Brain microvascular endothelial cell (primary cell): ENCODE results near the gene SHTN1.

Experiments
- DNase-seq: peaks from one replicate; pipeline ENCODE4 v3.0.0-alpha.2; 2020
- H3K27ac ChIP-seq: fragments of 250-450 bp; sonication (Bioruptor Pico); 2 replicates; pipeline ENCODE4 v1.5.1; 2020; ENCODE audit warnings: mild to moderate bottlenecking, moderate library complexity
- H3K27me3 ChIP-seq: fragments of 250-450 bp; sonication (Bioruptor Pico); replicated peaks from 2 replicates; pipeline ENCODE4 v1.5.1; 2020; ENCODE audit warnings: mild to moderate bottlenecking
- H3K36me3 ChIP-seq: fragments of 250-450 bp; sonication (Bioruptor Pico); replicated peaks from 2 replicates; pipeline ENCODE4 v1.5.1; 2020; ENCODE audit warnings: mild to moderate bottlenecking
- H3K4me3 ChIP-seq: 2 replicates; pipeline ENCODE4 v1.5.1; 2011; ENCODE audit warnings: low read depth, mild to moderate bottlenecking, control low read depth, low read length, moderate library complexity
- in situ Hi-C: cut with HindIII; loops from 2 replicates; pipeline ENCODE4 v1.10.0; 2017; ENCODE audit warnings: low sequenced_read_pairs, low pct_ligation_motif_present
- TF ChIP-seq, protein P1 (sequence below): IDR thresholded peaks from 2 replicates; pipeline ENCODE4 v1.5.1; 2011; ENCODE audit warnings: low read depth, mild to moderate bottlenecking, moderate library complexity, low read length, control low read depth, inconsistent platforms; ENCODE audit errors: missing control alignments

The SHTN1 gene

DNA sequence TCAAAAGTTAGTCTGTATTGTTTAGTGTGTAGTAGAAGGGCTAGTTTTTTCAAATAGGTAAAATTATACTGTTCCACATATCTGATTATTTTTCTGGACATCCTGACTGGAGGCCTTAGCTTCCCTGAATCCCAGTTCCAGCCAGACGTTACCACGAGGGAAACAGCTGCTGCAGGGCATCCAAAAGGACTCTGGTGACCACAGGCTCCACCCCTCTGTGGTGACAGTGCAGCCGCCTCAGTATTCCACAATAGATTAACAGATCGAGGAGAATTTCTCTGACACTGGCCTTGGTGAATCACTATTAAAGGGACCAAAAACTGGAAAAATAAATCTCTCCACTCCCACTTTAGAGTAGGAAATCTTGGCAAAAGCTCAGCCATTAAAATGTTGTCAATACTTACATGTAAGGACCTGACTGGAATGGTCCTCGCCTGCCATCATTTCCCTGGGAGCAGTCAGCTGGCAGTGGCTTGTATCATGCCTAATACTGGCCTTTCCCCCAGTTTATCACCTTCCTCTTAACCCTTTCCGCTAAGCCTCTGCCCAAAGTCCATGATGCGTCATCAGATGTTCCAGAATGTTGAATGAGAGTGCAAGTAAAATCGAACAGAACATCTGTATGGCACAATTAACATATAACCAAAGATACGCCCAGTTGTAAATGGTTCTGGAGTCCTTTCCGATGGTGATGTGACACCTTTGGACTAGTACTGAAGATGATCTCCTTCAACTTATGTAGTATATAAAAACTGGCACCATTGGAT is 124.1 kb downstream of the SHTN1 start:
- TF ChIP-seq, protein P1, sequence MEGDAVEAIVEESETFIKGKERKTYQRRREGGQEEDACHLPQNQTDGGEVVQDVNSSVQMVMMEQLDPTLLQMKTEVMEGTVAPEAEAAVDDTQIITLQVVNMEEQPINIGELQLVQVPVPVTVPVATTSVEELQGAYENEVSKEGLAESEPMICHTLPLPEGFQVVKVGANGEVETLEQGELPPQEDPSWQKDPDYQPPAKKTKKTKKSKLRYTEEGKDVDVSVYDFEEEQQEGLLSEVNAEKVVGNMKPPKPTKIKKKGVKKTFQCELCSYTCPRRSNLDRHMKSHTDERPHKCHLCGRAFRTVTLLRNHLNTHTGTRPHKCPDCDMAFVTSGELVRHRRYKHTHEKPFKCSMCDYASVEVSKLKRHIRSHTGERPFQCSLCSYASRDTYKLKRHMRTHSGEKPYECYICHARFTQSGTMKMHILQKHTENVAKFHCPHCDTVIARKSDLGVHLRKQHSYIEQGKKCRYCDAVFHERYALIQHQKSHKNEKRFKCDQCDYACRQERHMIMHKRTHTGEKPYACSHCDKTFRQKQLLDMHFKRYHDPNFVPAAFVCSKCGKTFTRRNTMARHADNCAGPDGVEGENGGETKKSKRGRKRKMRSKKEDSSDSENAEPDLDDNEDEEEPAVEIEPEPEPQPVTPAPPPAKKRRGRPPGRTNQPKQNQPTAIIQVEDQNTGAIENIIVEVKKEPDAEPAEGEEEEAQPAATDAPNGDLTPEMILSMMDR: no peak
- Histone ChIP-seq H3K27me3 (no peaks in the 10 kb centered on the region), H3K36me3 (no peaks in the 10 kb centered on the region), H3K27ac (no peak overlapping the region), H3K4me3 (no peak overlapping the region)
- in situ Hi-C loops: no loop called here
- DNase-seq: peak; percentile 16

DNA sequence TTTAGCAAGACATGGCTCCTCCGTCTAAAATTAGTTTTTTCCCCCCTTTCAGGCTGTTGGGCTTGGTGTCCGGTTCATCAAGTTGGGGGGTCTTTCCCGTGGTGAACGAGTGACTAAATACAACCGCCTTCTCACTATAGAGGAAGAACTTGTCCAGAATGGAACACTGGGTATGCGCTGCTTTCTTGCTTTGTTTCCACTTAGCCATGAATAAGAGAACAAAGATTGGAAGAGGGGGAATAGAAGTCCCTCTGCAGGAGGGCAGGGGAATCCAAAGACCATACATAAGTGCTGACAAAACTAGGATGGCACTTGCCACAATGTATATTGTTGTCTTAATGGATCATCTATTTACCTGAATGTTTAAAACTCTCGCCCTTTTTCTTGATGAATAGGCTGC is 125.2 kb downstream of the SHTN1 start:
- Histone ChIP-seq H3K27ac (no peak overlapping the region), H3K27me3 (no peaks in the 10 kb centered on the region), H3K4me3 (no peak overlapping the region), H3K36me3 (no peaks in the 10 kb centered on the region)
- in situ Hi-C loops: no loop called here
- TF ChIP-seq, protein P1: no peak
- DNase-seq: no peak

DNA sequence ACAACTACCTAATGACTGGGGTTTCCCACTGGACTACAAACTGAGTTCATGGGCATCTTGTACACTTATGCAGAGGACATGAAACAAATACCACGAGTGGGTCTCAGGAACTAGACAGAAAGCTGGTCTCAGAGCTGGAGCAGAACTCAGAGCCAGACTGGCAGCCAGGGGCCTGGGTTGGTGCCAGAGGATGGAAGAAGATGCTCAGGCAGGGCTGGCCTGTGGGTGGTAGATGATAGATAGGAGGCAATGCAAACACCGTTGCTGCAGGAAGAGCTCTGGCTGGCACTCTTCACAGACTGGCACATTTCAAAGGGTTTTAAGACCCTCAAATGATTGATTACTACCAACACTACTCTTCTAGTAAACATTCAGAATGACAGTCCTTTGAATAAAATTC is 126.9 kb downstream of the SHTN1 start:
- TF ChIP-seq, protein P1: no peak
- no peak overlapping the region for H3K27ac ChIP-seq
- no peaks in the 10 kb centered on the region for H3K27me3 ChIP-seq
- in situ Hi-C loops: no loop called here
- H3K4me3 ChIP-seq: no peak overlapping the region
- no peak for DNase-seq
- H3K36me3 ChIP-seq: no peaks in the 10 kb centered on the region

DNA sequence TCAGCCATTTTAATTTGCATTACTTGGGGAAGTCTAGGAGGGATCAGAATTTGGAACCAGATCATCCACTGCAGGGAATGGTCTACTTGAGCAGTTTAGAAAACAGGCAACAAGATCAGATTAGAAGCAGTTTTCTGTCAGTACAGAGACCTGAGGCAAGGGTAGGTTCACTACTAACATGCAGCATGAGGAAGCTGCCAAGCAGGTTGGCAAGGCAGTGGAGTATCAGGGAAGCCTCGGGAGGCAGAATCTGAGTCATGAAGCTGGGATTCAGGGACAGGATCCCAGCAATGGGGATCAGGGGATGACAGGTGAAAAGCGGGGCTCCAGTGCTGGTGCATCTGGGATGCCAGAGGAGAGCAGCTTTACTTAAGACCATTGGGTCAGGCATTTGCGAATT is 127.6 kb downstream of the SHTN1 start:
- Histone ChIP-seq H3K36me3 (no peaks in the 10 kb centered on the region), H3K27me3 (no peaks in the 10 kb centered on the region), H3K27ac (no peak overlapping the region), H3K4me3 (no peak overlapping the region)
- in situ Hi-C loops: no loop called here
- TF ChIP-seq, protein P1: no peak
- no peak for DNase-seq

DNA sequence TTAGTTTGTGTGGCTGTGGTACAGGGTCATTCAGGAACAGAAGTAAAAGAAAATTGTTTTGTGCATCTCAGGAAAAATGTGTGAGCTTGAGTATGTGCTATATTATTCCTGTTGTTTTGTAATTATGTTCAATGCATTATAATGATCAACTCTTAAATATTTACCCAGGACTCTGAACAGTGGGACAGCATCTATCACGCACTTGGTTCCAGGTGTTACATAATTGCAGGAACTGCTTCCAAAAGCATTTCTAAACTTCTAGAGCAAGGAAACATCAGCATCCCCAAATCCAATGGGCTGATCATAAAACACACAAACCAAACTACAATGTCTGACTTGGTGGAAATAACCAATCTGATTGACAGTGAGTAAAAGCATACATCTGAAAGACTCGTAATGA is 129.1 kb downstream of the SHTN1 start:
- H3K27ac ChIP-seq: no peak overlapping the region
- TF ChIP-seq, protein P1: no peak
- H3K4me3 ChIP-seq: no peak overlapping the region
- no peaks in the 10 kb centered on the region for H3K36me3 ChIP-seq
- in situ Hi-C loops: no loop called here
- DNase-seq: no peak
- H3K27me3 ChIP-seq: no peaks in the 10 kb centered on the region

DNA sequence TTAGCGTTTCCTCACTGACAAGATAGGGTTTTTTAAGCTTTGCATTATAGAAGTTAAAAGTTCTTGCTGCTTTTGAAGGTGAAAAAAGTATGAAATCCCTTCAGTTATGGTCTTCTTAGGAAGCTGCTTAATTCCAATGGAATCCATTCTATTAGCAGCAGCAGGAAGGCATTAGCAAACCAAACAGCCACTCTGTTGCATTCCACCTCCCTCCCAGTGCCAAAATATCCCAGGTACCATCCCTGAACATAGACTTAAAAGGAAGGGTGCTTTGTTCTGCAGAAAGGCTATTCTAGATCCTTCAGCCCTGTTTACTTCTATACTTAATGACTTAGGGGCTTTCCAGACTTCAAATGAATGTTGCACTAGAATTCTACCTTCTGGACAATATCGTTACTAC is 131.9 kb downstream of the SHTN1 start:
- H3K36me3 ChIP-seq: no peaks in the 10 kb centered on the region
- no peaks in the 10 kb centered on the region for H3K27me3 ChIP-seq
- no peak overlapping the region for H3K27ac ChIP-seq
- H3K4me3 ChIP-seq: no peak overlapping the region
- no peak for DNase-seq
- TF ChIP-seq, protein P1: no peak
- in situ Hi-C loops: no loop called here
